GM20431 (cell line): ENCODE results near the gene MYMK.

Source experiments
- in situ Hi-C: fragments of 300-500 bp; cut with MseI, MboI; formaldehyde crosslinking; loops from one replicate; pipeline ENCODE4 v1.15.0; 2020; ENCODE audit warnings: low sequenced_read_pairs; ENCODE audit not compliant: unreplicated experiment

Gene MYMK

GRCh38 chr9:133520121-133520835, 4.5 kb downstream of the MYMK start:
- in situ Hi-C loops, result no loop called here

GRCh38 chr9:133519693-133520092, 5.1 kb downstream of the MYMK start:
- in situ Hi-C loops, result no loop called here

GRCh38 chr9:133518706-133519449, 5.9 kb downstream of the MYMK start:
- in situ Hi-C loops, result no loop called here

DNA sequence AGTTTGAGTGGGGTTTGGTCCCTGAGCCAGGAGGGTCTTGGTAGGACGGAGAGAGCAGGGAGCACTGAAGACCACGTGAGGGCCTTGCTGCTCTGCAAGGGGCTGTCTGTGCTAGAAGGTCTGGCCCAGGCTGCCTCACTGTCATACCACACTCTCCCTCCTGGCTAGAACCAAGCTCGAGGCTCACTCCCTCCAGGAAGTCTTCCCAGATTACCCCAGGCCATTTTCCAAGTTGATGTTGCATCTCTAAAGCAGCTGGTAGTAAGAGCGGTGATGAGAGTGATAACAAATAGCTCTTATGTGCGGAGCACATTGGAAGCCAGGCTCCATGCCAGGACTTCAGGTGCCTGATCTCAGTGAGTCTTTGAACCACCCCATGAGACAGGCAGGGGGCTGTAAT, 6.6 kb downstream of the MYMK start:
- in situ Hi-C loops, result no loop called here

DNA sequence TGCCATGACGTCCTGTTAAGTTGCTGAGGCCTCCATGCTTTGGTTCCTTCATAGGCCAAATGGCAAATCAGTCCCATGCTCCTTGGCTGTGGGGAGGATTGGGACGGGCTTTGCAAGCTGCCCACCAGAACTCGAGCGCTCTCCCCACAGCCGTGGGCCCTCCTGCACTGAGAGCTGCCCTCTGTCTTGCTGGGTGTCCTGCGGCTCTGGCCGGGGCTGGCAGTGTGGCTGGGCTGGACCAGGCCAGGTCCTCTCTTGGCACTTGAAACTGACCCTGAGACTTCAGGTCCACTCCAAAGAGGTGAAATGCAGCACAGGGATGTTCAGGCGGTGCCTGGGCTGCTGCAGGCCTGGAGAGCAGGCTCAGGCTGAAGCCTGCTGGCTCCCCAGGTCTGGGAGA, 7.0 kb downstream of the MYMK start:
- in situ Hi-C loops, result no loop called here

DNA sequence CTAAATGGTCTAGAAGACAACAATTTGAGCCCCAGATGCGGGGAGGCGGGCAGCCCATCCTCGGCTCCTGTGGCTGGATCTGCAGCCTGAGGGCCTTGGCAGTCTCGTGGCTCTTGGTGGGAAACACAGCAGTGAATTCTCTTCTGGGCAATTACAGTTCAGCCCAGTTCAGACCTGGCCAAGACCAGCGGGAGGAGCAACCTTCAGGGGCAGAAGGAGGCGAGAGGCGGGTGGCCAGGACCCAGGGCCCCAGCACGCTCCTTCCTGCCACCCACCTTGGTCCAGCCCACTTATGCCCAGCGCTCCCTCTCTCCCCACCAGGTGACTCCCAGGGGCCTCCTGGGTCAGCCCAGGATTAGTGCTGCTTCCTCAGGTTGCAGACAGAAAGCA, 7.8 kb downstream of the MYMK start:
- in situ Hi-C loops, result no loop called here

GRCh38 chr9:133516256-133516960, 8.4 kb downstream of the MYMK start:
- in situ Hi-C loops, result no loop called here

- in situ Hi-C loops, result no loop called here
Measured at GRCh38 chr9:133515615-133516255, 9.0 kb downstream of the MYMK start.

DNA sequence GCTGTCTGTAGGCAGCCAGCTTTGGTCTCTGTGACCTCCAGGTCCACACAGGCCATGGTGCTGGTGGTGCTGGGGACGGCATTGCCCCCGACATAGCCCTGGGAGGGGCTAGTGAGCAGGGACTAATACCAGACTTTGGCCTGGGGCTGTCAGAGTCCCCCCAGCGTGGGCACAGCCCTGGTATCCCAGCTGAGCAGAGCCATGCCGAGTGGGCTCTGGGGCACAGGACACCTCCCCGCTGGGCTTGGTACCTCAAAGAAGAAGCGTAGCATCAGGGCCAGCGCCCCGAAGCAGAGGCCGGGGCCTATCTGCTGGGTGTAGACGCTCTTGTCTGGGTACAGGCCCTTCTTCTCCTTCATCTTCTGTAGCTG, 9.5 kb downstream of the MYMK start:
- in situ Hi-C loops, result no loop called here

GRCh38 chr9:133514460-133515239, 10.1 kb downstream of the MYMK start:
- in situ Hi-C loops, result no loop called here

GRCh38 chr9:133513214-133514100, 11.3 kb downstream of the MYMK start:
- in situ Hi-C loops, result no loop called here

DNA sequence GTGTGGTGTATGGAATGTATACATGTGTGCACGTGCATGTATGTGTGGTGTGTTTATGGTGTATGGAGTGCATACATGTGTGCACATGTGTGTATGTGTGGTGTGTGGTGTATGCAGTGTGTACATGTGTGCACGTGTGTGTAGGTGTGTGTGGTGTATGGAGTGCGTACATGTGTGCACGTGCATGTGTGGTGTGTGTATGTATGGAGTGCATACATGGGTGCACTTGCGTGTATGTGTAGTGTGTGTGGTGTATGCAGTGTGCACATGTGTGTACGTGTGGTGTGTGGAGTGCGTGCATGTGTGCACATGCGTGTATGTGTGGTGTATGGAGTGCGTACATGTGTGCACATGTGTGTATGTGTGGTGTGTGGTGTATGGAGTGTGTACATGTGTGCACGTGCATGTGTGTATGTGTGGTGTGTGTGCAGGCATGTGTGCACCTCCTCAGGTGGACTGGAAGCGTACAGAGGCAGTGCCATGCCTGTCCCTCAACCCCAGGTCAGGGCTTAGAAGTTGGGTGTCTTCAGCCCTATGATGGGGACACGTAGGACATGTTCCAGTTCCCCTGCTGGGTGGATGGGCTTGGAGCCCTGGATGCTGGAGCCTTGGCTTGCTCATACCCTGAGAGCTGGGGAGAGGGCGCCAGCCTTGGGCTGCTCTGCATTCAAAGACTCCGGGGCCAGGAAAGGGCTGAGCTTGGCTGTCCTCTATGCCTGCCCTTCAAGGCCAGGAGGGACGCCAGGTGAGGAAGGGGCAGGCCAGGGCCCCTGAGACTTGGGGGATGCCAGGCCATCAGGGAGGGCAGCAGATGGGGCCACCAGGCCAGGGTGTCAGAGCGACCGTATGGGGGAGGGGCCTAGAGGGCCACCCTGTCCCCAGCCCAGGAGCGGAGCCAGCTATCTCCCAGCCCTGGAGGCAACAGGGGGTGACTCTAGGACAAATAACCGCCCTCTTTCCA, 12.2 kb downstream of the MYMK start:
- in situ Hi-C loops, result no loop called here

DNA sequence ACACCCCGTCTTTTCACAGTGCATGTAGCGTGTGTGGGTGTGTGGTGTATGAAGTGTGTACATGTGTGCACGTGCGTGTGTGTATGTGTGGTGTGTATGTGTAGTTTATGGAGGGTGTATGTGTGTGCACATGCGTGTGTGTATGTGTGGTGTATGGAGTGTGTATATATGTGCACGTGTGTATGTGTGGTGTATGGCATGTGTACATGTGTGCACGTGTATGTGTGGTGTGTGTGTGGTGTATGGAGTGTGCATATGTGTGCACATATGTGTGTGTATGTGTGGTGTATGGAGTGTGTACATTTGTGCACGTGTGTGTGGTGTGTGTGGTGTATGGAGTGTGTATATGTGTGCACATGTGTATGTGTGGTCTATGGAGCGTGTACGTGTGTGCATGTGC, 13.2 kb downstream of the MYMK start:
- in situ Hi-C loops, result no loop called here

- in situ Hi-C loops, result no loop called here
Measured at GRCh38 chr9:133510926-133511505, 13.7 kb downstream of the MYMK start.

DNA sequence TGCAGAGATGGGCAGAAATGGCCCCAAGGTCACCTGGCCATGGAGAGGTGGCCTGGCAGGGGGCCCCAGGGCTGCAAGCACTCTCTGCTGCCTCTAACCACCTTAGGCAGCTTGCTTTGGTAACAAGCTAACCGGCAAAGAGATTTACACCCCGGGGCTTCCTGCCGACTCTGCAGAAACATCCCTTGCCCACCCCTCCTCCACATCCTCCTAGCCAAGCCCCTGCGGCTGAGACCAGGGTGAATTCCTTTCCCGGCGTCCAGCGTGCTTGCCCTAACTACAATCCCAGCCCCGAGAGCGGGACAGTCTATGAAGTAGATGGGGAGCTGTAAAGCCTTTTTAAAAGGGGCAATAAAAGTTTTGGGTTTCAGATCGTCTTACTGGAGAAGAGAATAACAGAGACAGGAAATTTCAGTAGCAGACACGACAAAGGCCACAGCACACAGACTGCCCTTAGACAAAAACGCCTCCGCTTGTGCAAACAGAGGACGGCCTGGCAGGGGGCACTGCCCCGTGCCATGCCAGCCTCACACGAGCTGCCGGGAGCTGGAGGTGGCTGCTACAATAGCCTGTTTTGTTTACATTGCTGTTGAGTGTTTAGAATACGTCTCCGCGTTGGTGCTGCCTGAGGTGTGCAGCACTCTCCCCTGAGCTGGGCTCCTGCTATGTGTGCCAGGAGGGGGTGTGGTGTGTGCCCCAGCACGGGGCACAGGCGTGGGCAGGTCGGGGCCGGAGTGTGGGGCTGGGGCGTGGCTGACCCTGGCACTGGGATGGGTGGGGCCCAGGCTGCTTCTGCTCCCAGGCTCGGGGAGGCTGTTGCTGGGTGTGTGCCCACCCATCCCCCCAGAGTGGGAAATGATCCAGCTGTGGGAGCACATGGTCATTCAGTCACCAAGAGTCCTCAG, 15.3 kb downstream of the MYMK start:
- in situ Hi-C loops, result no loop called here

DNA sequence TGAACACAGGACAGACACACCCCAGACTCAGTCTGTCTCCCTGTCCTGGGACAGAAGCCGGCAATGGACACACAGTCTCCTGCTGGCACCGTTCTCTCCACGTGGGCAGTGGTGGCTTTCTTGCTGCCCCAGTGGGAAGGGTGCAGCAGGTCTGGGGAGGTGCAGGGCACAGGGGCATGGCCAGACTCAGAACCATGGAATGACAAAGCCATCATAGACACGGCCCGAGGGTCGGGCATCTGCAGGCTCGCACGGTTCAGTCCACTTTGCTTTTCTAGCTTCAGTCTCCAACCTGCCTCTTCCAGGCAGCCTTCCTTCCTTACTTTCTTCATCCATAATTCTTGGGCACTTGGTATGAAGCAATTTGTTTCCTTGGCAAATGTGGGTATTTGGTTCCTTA, 16.7 kb downstream of the MYMK start:
- in situ Hi-C loops, result no loop called here
